ENCODE measurements around the gene OSBP2. TPM values are rescaled to one million over a fixed set of nuclear protein-coding genes. Genes with fewer than 3 reads are reported as not detected.

The OSBP2 gene
- total RNA-seq, 1 donor from 2014 or later, result 2.4 TPM

- no peak overlapping the region for H3K27ac Mint-ChIP-seq (ENCODE audit: unreplicated experiment)
- H3K4me3 Mint-ChIP-seq (ENCODE audit: unreplicated experiment), result no peak overlapping the region
- no peak for DNase-seq (ENCODE audit: low spot score)
- no peaks in the 10 kb centered on the region for H3K27me3 Mint-ChIP-seq (ENCODE audit: low read depth)
- no peak for TF ChIP-seq CTCF (IDR thresholded peaks at IDR 0.05)
- H3K9me3 Mint-ChIP-seq (ENCODE audit: low read depth), result no peaks in the 10 kb centered on the region
- H3K4me1 Mint-ChIP-seq (ENCODE audit: low read depth), result no peaks in the 10 kb centered on the region
- H3K36me3 Mint-ChIP-seq (ENCODE audit: low read depth), result no peaks in the 10 kb centered on the region
Measured at GRCh38 chr22:30742291-30743256, 47.9 kb downstream of the OSBP2 start.

GRCh38 chr22:30743257-30744020, 48.8 kb downstream of the OSBP2 start:
- Mint-ChIP-seq H3K4me1 (ENCODE audit: low read depth) (no peaks in the 10 kb centered on the region), H3K9me3 (ENCODE audit: low read depth) (no peaks in the 10 kb centered on the region), H3K4me3 (ENCODE audit: unreplicated experiment) (no peak overlapping the region), H3K27me3 (ENCODE audit: low read depth) (no peaks in the 10 kb centered on the region), H3K27ac (ENCODE audit: unreplicated experiment) (no peak overlapping the region), H3K36me3 (ENCODE audit: low read depth) (no peaks in the 10 kb centered on the region)
- no peak for TF ChIP-seq CTCF (IDR thresholded peaks at IDR 0.05)
- no peak for DNase-seq (ENCODE audit: low spot score)

- H3K4me3 Mint-ChIP-seq (ENCODE audit: unreplicated experiment), result no peak overlapping the region
- H3K9me3 Mint-ChIP-seq (ENCODE audit: low read depth), result no peaks in the 10 kb centered on the region
- no peak overlapping the region for H3K27ac Mint-ChIP-seq (ENCODE audit: unreplicated experiment)
- H3K36me3 Mint-ChIP-seq (ENCODE audit: low read depth), result no peaks in the 10 kb centered on the region
- TF ChIP-seq CTCF (IDR thresholded peaks at IDR 0.05), result no peak
- DNase-seq (ENCODE audit: low spot score), result no peak
- no peaks in the 10 kb centered on the region for H3K4me1 Mint-ChIP-seq (ENCODE audit: low read depth)
- no peaks in the 10 kb centered on the region for H3K27me3 Mint-ChIP-seq (ENCODE audit: low read depth)
Measured at GRCh38 chr22:30744224-30744623, 49.5 kb downstream of the OSBP2 start.

- no peak for TF ChIP-seq CTCF (IDR thresholded peaks at IDR 0.05)
- Mint-ChIP-seq H3K4me1 (ENCODE audit: low read depth) (peaks cover 1% of the 10 kb centered on the region), H3K27ac (ENCODE audit: unreplicated experiment) (no peak overlapping the region), H3K4me3 (ENCODE audit: unreplicated experiment) (no peak overlapping the region), H3K36me3 (ENCODE audit: low read depth) (no peaks in the 10 kb centered on the region), H3K27me3 (ENCODE audit: low read depth) (no peaks in the 10 kb centered on the region), H3K9me3 (ENCODE audit: low read depth) (no peaks in the 10 kb centered on the region)
- DNase-seq (ENCODE audit: low spot score), result no peak
Measured at GRCh38 chr22:30747493-30747892, 52.8 kb downstream of the OSBP2 start.

- Mint-ChIP-seq H3K27ac (ENCODE audit: unreplicated experiment) (no peak overlapping the region), H3K4me1 (ENCODE audit: low read depth) (peaks cover 19% of the 10 kb centered on the region), H3K27me3 (ENCODE audit: low read depth) (no peaks in the 10 kb centered on the region), H3K36me3 (ENCODE audit: low read depth) (peaks cover 2% of the 10 kb centered on the region), H3K4me3 (ENCODE audit: unreplicated experiment) (no peak overlapping the region), H3K9me3 (ENCODE audit: low read depth) (no peaks in the 10 kb centered on the region)
- no peak for DNase-seq (ENCODE audit: low spot score)
- TF ChIP-seq CTCF (IDR thresholded peaks at IDR 0.05), result no peak
Measured at GRCh38 chr22:30749272-30749671, 54.6 kb downstream of the OSBP2 start.
